Kasumi-1 (cell line): ENCODE measurements around the gene ADGRG2.
"Not testable (repeated sequence)": the region's sequence is repeated elsewhere in the genome, so short reads cannot be mapped to it uniquely, and the experiment has no call there.

Experiments
- DNase-seq, 2 experiments: peaks; one replicate each; lab custom pipeline; 2025; lab: John Stamatoyannopoulos, UW

The ADGRG2 gene

DNA sequence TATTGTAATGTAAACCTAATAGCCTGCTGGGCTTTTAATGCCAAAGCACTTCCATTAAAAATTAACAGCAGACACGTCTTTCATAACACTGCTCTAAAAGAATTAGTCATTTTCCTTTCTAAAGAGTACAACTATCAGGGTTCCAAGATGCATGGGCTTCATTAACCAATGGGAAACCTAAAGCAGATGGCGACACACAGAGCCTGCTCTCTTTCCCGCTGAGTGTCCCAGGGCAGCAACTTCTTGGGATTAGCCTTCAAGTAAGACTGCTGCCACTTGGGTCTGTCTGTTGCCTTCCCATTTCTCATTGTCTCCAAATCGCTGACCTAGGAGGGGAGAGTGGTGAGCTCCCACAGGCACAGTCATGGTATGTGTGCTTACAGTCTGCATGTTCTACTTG, 124.4 kb downstream of the ADGRG2 start:
- DNase-seq, result no peak

GRCh38 chrX:18996536-18996935, 125.7 kb downstream of the ADGRG2 start:
- DNase-seq, result no peak

DNA sequence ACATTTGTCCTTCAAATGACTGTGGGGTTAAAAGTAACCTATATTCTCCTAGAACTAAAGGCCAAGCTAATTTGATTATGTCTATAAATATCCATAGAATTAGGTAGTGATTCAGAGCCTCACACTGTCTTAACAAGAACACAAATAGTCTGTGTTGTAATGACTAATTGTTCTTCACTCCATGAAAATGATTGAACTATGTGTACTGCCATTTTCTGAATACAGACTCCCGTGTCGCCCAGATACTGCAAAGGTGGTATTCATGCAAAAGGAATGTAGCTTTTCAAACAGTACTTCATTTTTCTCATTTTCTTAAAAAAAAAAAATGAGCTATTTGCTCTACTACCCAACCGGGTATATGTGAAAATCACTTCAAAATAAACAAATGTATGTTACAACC, 127.0 kb downstream of the ADGRG2 start:
- DNase-seq, result no peak

DNA sequence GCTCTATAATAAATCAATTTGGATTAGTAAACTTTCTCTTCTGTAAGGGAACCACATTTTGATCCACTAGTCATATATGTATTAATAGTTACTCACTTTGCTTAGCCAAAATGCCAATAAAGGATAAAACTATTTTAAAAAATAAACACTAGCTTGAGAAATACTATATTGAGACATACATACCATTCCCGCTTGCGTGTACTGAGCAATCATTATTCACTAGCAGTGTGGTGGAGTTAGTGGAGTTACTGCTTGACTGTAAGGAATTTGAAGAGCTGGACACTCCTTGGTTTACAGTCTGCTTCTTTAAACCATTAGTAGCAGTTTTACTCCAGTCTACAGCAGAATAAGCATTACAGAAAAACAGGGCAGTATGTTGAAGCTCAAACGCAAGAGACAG, 127.6 kb downstream of the ADGRG2 start:
- DNase-seq, result no peak

DNA sequence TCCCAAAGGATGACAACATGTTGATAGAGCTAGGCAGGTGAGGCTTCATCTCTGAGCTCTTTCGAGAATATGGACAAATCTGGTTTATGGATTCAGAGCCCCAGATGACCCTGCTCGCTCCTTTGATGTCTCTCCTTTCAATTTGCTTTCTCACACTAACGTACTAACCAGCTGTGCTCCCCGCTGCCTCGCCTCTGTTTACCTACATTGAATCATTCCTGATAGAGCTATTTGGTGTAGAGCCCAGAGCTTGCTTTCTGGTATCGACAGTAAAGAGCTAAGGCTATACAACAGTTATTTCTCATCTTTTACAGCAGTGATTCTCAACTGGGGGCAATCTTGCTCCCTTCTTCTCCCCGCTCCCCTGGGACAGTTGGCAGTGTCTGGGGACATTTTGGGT, 129.4 kb downstream of the ADGRG2 start:
- no peak for DNase-seq

- DNase-seq, result peak in 1 of 2 experiments; percentile 1
Measured at GRCh38 chrX:18985186-18985435, 137.2 kb downstream of the ADGRG2 start.

- peak; percentile 57 to 75 for DNase-seq
Measured at GRCh38 chrX:18984381-18985185, 137.7 kb downstream of the ADGRG2 start.

DNA sequence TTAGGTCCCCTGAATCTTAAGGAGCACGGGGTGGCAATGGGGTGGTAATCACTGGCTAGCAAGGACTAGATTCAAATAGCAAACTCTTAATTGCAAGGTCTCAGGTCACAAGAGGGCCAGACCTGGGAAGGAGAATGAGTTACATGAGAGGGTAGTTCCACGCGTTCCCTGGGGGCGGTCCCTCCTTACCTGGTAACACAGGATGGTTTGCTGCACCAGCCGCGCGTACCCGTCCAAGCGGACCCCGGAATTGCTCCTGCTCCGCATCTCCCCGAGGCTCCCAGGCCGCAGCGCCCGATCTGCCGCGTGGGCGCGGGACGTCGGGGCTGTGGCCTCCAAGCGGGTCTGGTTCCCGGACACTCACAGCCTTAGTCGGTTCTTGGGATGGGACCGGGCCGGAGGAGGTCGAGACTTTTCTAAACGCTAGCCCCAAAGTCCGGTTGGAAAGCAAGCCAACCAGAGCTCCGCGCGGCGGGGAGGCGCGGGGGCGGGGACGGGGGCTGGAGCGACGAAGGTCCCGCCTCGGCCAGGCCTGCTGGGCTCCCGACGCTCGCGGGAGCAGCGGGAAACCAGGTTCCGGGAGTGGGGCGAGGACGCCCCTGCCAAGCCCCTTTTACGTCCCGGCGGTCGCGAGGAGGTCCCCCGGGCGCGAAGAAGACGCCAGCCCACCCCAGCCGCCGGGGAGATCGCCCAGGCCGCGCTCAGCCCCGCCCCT, 138.4 kb downstream of the ADGRG2 start, which contains the start of gene PHKA2:
Gene PHKA2 (minus strand): TSS at position 449 of the 715 bp plus-strand sequence. CDS start 182 bp downstream, at position 267.
- peak in 1 of 2 experiments; percentile 50 for DNase-seq

- DNase-seq, result no peak
Measured at GRCh38 chrX:18981124-18981807, 141.0 kb downstream of the ADGRG2 start.

- not testable (repeated sequence) for DNase-seq
Measured at GRCh38 chrX:18980262-18980661, 142.0 kb downstream of the ADGRG2 start.

DNA sequence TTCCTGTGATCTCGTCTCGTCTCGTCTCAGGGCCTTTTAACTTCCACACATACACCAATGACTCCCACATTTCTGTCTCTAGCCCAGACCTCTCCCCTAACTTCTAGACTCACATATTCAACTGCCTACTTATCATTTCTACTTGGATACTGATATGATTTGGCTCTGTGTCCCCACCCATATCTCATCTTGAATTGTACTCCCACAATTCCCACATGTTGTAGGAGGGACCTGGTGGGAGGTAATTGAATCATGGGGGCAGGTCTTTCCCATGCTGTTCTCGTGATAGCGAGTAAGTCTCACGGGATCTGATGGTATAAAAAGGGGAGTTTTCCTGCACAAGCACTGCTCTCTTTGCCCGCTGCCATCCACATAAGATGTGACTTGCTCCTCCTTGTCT, 147.3 kb downstream of the ADGRG2 start:
- no peak for DNase-seq

DNA sequence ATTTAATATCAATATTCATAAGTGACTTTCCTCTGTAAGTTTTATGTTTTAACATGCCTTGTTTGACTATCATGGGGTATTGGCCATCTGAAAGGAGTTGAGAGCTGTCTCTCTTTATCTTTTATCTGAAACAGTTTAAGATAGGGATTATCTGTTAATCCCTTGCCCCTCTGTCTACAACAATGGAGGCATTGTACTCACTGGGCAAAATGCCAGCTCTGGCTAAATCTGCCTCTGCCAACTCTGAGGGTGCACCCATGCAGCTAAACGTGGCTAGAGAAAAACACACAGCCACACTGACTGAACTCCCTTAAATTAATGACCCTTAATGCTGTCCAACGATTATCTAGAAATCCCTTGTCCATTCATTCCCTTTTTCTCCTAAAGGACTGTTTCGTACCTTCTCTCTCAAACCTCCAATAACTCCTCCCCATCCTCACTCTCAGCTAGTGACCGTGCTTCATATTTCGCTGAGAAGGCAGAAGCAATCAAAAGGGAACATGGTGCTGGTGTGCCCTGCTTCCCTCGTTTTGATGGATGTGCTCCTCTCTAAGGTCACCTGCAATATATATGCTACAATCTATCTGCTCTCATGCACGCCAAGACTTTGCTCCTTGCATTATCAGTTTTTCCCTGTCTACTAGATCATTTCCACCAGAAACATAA, 148.6 kb downstream of the ADGRG2 start:
- no peak for DNase-seq

- no peak for DNase-seq
Measured at GRCh38 chrX:18971506-18971905, 150.8 kb downstream of the ADGRG2 start.

- DNase-seq, result no peak
Measured at GRCh38 chrX:18970465-18970864, 151.8 kb downstream of the ADGRG2 start.

GRCh38 chrX:18966624-18967023, 155.6 kb downstream of the ADGRG2 start:
- DNase-seq, result no peak

- DNase-seq, result no peak
Measured at GRCh38 chrX:18964901-18965300, 157.4 kb downstream of the ADGRG2 start.

DNA sequence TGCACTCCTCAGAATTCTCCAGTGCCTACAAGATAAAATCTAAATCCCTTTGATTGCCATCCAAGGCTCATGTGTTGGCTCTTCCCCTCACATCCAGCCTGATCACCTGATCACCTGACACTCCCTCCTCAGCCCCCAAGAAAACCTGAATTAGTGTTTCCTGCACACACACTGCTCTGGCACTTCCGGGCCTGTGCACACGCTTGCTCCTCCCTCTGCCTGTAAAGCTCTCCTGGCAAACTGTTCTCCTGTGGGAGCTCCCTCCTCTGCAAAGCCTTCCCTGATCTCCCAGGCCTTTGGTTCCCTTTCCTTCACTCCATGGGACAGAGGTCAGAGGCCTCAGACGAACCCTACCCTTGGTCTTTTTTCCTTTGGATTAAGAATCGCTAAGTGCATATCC, 158.2 kb downstream of the ADGRG2 start:
- DNase-seq, result peak; percentile 4 to 25

- no peak for DNase-seq
Measured at GRCh38 chrX:18962329-18962728, 159.9 kb downstream of the ADGRG2 start.

DNA sequence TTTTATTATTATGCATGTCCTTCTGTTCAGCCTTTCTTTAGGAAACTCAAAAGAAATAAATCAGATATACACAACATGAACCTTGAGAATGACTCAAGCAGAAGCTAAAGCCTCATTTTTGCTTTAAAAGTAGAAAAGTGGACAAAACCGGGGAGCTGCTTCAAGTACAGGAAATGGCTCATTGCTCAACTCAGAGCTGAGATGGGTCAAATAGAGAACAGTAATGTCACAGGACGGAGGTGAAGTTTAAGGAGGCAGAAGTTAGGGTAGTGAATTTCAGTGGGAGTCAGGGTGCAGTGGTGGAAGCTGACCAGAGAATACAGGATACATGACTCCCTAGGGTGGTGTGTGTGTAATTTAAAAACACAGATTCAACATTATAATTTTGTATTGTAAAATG, 160.6 kb downstream of the ADGRG2 start:
- peak; percentile 22 to 48 for DNase-seq

DNA sequence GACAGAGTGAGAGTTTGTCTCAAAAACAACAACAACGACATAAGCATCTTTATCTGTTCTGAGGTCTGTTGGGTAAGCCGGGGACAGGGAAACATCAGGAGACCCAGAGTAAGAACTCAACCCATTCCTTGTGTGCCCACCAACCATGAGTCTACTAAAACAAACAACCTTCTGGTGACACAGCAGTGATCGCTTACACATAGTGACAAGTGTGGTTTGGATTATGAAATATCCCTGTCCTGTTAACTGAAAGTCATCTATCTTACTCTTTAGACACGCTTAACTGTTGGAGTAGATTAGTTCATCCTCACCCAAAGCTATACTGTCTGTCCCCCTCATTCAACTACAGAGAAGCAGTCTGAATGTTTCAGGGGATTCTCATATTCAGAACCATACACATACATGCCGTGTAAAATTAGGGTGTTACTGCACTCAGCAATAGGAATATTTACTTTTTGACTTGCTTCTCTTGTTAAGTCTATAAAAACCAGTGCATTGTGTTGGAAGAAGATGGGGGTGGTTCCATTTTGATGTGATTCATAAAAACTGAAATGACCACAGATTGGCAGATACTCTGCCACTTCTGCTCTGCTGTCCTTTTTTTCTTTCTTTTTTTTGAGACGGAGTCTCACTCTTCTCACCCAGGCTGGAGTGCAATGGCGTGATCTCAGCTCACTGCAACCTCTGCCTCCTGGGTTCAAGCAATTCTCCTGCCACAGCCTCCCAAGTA, 165.8 kb downstream of the ADGRG2 start:
- DNase-seq, result peak in 1 of 2 experiments; percentile 1

DNA sequence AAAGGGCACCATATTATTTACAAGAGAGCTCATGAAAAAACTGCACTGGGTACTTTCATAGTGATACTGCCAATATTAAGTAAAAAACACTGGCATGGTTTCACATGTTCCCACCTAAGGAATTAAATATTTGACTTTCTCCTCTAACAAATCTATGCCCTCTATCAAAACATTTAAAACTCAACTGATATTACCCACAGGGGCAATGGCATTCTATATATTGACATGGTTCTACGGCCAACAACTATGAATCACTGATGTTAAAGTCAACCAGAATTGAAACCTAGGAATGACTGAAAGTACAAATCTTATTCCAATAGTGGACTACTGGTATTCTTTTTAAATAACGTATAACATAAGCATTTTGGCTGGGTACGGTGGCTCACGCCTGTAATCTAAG, 166.6 kb downstream of the ADGRG2 start:
- no peak for DNase-seq

DNA sequence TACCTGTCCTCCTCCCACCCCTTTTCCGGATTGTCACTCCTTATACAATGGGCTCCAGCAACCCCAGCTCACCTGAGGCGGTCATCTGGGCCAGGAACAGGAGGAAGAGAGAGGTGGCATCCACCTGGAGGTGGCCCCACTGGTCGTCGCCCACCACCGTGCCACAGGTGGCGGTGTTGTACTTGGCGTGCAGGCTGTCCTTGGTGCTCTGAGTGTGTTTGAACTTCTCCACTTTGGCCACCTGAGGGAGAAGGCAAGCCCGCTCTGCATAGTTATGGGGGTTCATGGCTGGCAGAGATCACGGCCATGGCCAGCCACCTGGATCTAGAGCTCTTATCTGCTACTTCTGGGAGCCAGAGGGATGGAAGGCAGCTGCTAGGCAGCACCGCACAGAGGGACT, 171.2 kb downstream of the ADGRG2 start:
- DNase-seq, result peak in 1 of 2 experiments; percentile 2
